ENCODE measurements around the gene CD40LG.

CD40LG gene

DNA sequence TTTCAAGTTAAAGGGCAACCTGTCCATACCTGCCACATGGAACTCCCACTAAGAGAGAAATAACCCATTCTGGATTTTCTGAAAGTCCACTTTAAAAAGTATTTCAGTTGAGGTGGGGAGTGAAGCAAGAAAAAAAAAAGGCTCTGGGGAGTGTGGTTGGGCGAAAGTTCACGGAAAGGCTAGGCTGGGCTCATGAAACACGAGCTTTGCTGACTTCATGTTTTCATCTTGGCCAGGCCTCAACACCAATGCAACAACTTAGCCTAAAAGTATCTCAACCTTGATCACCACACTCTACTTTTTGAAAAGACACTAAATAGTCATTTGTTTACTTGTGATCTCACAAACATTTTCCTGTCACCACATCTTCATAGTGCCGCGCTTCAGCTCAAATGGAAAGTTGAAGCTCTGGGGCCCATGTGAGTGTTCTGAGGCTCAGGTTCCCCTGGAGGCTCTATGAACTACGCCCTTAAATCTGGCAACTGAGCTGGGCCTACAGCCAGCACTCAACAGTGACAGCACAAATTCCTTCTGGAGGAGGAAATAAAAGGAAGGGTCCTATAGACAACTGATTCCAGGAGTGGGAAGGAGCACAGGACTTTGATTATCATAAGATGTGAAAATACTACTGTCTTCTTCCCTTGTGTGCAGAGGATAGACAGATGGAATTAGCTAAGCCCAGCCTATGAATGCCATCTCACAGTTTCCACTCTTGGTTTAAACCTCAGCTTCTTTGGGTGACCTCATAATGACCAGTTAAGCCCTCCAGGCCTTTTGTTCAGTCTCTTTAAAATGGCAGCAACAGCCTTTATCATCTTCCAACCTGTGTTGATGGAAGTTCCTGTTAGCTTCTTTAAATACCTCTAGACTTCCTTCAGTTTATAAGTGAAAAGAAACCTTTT, 5.1 kb downstream of the CD40LG start:
- no peak for DNase-seq

- no peak for DNase-seq
Observed at GRCh38 chrX:136656361-136656964, 8.5 kb downstream of the CD40LG start.

DNA sequence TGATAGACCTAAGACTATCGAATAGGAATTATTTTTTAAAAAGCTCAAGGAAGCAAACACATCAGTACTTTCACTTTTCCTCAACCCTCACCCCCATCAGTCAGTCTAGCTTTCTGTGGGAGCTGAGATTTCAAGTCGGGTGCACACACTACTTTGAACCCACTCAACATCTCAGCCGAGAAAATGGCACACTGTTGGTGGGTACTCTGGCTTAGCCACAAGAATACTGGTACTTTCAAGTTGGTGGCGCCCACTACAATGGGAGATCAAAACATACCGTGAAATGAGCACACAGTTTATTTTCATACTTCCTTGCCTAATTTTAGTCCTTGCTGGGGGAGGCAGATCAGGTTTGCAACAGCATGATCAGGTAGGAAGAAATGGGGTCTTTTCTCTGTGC, 10.2 kb downstream of the CD40LG start:
- DNase-seq, result no peak

- DNase-seq, result no peak
Observed at GRCh38 chrX:136659174-136659573, 11.2 kb downstream of the CD40LG start.

GRCh38 chrX:136660896-136661295, 12.9 kb downstream of the CD40LG start:
- no peak for DNase-seq

DNA sequence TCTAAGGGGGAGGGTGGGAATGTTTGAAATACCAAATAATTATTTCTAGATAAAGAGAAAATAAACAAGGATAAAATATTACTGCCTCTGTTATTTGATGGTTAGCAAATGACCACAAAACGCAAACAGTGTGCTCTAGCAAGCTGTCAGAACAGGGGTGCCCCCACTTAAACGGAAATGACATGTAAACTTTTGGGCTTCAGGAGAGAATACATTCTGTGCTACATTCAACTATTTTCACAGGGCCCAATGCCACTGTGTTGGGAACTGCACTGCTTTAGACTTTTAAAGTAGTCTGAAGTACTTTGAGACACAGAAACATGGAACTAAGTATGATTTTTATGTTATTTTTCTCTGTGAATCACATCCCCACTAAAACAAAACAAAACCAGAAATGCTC, 14.1 kb downstream of the CD40LG start:
- no peak for DNase-seq

DNA sequence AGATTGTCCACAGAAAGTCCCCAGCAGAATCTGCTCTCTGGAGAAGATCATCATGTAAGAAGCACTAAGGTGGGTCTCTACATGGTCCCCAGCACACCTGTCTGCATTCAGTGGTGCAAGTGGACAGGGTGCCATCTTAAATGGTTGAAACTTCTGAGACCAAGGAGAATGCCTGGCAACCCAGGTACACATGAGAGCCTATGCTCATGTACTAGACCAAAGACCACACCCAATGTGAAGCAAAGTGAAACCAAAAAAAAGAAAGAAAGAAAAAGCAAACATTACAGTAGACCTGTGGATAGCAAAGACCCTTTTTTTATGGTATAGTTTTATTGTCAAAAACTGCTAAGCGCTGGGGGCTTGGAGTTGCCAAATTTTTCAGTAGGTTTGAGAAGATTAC, 15.0 kb downstream of the CD40LG start:
- no peak for DNase-seq

DNA sequence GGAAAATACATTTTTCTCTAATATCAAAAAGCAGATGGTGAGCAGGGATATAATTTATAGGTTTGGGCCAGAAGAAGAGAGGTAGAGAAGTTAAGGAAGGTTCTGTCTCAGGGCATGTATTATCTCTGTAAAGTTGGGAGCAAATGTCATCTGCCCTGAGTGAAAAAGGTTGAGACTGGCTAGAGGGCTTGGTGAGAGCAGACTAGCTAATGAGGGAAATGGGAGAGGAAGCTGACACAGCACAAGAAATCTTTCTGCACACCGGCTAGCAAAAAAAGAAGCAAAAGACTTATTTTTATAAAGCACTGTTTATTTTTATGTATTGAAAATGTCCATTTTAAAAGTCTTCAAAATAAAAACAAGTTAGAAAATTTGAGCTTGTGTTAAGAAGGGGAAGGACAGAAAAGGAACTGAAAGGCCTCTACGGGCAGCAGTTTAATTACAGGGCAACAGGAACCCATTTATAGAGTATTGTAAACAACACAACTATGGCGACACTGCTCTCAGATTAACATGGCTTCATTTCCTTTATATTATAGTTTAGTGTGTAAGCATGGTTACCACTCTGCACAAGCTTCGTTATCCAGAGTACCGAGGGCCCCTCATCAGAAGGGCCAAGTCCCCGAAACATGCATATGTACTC, 17.4 kb downstream of the CD40LG start:
- DNase-seq, result no peak

DNA sequence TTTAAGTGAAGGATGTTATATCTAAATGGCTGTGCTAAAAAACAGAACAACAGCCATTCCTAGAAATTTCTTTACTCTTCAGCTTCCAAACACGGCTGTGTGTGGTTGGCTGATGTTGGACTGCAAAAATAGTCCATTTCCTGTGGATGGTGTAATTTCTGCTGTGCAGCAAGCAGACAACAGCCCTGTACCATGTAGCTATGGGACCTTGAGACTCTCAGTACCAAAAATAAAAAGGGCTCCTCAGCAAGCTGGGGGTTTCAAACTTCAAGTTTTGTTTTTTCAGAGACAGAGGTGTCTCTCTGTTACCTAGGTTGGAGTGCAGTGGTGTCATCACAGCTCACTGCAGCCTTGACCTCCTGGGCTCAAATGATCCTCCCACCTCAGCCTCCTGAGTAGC, 18.1 kb downstream of the CD40LG start:
- DNase-seq, result no peak

DNA sequence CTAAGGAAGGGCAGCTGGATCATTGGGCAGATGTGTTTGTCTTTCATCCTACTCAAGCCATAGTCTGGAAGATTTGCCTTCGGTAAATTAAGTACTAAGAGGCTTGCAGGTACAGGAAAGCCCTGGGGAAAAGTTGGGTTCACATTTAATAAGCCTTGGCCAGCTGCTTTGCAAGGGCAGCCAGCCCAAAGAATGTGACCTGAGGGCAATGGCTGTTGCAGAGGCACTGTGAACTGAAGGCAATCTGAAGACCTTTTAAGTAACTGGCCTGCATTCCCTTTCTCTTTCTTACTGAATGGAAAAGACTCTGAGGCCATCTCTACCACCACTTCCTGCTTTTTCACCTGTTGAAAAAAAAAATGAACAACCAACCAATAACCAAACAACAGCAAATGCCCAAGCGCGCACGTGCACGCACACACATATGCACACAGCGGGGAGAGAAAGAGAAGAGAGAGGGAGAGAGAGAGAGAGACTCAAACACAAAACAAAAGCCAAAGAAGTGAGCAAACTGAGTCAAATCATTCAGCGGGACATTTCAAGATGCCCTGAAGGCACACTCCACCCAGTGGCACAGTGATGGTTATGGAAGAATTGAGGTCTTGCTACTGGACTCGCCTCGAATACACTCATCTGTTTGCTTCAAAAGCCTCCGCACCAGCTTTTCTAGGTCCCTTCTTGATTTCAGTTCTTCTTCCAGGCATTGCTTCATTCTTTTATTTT, 19.6 kb downstream of the CD40LG start:
- DNase-seq, result no peak

GRCh38 chrX:136671006-136671610, 23.1 kb downstream of the CD40LG start:
- no peak for DNase-seq

- DNase-seq, result no peak
Observed at GRCh38 chrX:136674270-136674985, 26.5 kb downstream of the CD40LG start.

GRCh38 chrX:136679531-136679930, 31.6 kb downstream of the CD40LG start:
- no peak for DNase-seq

DNA sequence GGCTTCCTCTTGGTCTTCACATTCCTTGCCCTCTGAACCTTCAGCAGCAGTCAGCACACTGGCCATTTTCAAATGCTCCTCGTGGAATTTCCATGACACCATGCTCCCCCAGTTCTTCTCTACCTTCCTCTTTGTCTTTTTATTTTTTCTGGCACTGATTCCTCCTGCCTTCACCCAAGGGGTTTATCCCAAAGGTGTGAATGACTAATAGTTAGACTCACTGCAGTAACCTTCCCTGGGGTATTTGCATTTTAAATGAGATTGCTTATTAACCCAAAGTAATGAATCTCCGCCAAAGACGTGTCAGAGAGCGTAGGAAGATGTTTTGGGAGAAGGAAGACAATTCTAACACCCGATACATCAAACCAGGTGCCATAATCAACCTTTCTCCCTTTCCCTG, 36.2 kb downstream of the CD40LG start:
- DNase-seq, result no peak

DNA sequence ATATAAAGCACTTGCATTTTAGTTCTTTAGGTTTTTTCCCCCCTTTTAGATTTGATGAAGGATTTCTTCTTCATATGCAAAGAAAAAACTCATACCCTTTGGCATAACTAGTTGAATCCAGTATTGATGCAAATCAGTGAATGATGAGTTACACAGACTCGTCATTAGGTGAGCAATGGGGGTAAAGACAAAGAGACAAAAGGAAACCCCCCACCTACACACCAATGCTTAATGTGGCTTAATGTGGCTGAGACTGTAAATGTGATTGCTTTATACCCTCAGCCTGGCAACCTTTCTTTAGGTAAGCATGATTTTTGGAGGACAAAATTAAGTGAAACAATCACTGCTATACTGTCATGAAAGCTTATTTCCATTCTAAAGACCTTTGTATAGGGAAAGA, 39.5 kb downstream of the CD40LG start:
- DNase-seq, result no peak

GRCh38 chrX:136689436-136689835, 41.5 kb downstream of the CD40LG start:
- DNase-seq, result no peak

DNA sequence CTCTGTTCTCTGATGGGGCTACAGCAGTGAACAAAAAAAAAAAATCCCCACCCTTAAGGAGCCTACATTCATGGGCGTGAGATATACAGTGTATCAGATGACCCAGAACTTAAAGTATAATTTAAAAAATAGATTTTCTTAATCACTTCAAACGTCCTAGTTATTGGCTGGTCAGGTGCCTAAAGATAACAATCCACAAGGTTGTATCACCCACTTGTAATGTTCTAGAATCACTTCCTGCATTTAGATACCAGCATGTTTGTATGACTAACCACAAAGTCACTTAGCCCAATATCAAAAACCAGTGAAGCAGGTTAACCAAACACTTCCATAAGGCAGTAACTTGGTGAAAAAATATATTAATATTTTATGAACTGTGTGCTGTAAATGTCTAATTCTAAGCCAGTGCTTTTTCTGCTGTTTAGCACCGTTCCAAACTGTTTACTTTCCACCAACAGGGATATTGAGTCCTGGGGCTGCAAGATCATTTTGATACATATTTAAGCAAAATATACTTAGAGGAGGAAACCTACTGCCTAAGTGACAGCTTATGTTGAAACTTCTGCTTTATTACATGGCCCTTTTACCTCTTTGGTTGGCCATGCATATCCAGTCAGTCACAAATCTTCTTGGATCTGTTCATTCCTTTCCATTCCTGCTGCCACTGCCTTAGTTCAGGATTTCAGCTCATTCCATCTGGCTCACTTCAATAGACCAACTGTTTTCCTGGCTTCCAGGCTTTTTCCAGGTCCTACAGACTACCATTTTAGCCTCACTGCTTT, 43.3 kb downstream of the CD40LG start:
- no peak for DNase-seq

- DNase-seq, result no peak
Observed at GRCh38 chrX:136692271-136692670, 44.3 kb downstream of the CD40LG start.

- no peak for DNase-seq
Observed at GRCh38 chrX:136694431-136695087, 46.6 kb downstream of the CD40LG start.

DNA sequence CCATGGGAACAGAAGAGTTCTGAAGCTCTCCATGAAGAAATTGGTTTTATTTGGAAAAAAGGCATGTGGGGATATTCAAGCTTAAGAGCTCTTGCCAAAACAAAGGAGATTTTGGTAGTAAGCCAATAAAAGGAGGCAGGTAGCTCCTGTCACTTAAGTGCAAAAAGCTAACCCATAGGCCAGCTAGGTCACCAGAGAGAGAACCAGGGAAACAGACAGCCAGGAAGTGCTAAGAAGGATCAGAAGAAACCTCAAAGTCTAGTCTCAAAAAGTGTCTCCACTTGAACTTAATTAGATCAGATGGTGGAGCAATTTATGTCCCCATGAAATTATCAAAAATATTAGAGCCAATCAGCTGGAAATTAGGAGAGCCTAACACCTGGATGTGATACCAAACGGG, 49.2 kb downstream of the CD40LG start:
- no peak for DNase-seq

GRCh38 chrX:136708348-136708747, 60.4 kb downstream of the CD40LG start:
- DNase-seq, result no peak
